Sigmoid colon (tissue), 4 donors: ENCODE data around the gene UCHL3.

ENCODE experiments used
- CTCF ChIP-seq, 4 experiments: fragments of 450-650 bp in 3 of 4; fragments of 200-600 bp in 1 of 4; IDR thresholded peaks; one replicate each; pipeline ENCODE4 v1.5.1; 2016 to 2019; ENCODE audit warnings: antibody characterized with exemption in 4 of 4, mild to moderate bottlenecking in 3 of 4, moderate library complexity in 2 of 4
- EP300 ChIP-seq, 4 donors: sonication (generic); formaldehyde crosslinking; IDR thresholded peaks; one replicate each; pipeline ENCODE4 v1.6.1; 2017; ENCODE audit warnings: antibody characterized with exemption in 4 of 4

- TF ChIP-seq CTCF (IDR thresholded peaks at IDR 0.05) (no peak), EP300 (IDR thresholded peaks at IDR 0.05) (no peak)
Observed at GRCh38 chr13:75635101-75635827, 85.7 kb downstream of the UCHL3 start.
